HCT116 (cell line): ENCODE data around the gene EVI5L. TPM values are rescaled to one million over a fixed set of nuclear protein-coding genes. Genes with fewer than 3 reads are reported as not detected.
A peak's percentile ranks its signal among the peaks of the same experiment; 100 is the strongest.

Experiments
- ATAC-seq: fragments of 200-7000 bp; cut with Tn5 transposase; 2 replicates; pipeline ENCODE4 v1.9.1; 2020; ENCODE audit warnings: mild to moderate bottlenecking, moderate library complexity
- BruUV-seq: library from RNA; stranded (reverse); fragments of 400-500 nt; replicated peaks from 2 replicates; lab custom pipeline; 2021; lab: Mats Ljungman, UMichigan
- CTCF ChIA-PET: fragments of 300-600 bp; sonication (Branson Sonifier 250); formaldehyde crosslinking; loops from one replicate; lab custom pipeline; 2021; ENCODE audit warnings: antibody characterized with exemption; lab: Charles Lee
- POLR2A ChIA-PET: fragments of 300-600, 350-600 bp; sonication (Branson Sonifier 250); formaldehyde crosslinking; loops from one replicate; lab custom pipeline; 2021; ENCODE audit warnings: antibody characterized with exemption; lab: Charles Lee
- RAD21 ChIA-PET, 2 experiments: fragments of 300-600 bp; sonication (Branson Sonifier 250); formaldehyde crosslinking; loops; one replicate each; lab custom pipeline; 2023; ENCODE audit warnings: low total read pairs in 2 of 2; ENCODE audit not compliant: uncharacterized antibody in 2 of 2, unreplicated experiment in 2 of 2, low non-redundant PET in 1 of 2; lab: Charles Lee
- DNase-seq: peaks from one replicate; pipeline ENCODE4 v3.0.0-alpha.2; 2010; ENCODE audit warnings: low read depth, low spot score
- H2AFZ ChIP-seq: fragments of 200-600 bp; shearing (Covaris generic), sonication (generic); 2 replicates; pipeline ENCODE4 v1.6.1; 2017; ENCODE audit warnings: low read depth, mixed run types, mixed read lengths, antibody characterized with exemption, low read length; ENCODE audit not compliant: poor library complexity, severe bottlenecking
- H3K27ac ChIP-seq: 2 replicates; pipeline ENCODE4 v1.5.1; 2012; ENCODE audit warnings: low read depth, low read length
- H3K27me3 ChIP-seq: fragments of 200-600 bp; sonication (generic); 2 replicates; pipeline ENCODE4 v1.6.1; 2016; ENCODE audit warnings: mixed run types, low read length, mixed read lengths; ENCODE audit not compliant: insufficient read depth
- H3K36me3 ChIP-seq, 2 experiments: fragments of 200-500 bp in 1 of 2; fragments of 200-600 bp in 1 of 2; sonication (Bioruptor generic) in 1 of 2; sonication (generic) in 1 of 2; 2 replicates each; pipeline versions ENCODE4 v1.5.1 to v1.6.1; 2014 to 2016; ENCODE audit warnings: low read length in 2 of 2, inconsistent platforms in 1 of 2, mixed read lengths in 1 of 2, mixed run types in 1 of 2; ENCODE audit not compliant: insufficient read depth in 2 of 2, control insufficient read depth in 1 of 2
- H3K4me1 ChIP-seq, 2 experiments: fragments of 200-600 bp in 1 of 2; sonication (generic) in 1 of 2; 2 replicates each; pipeline versions ENCODE4 v1.5.1 to v1.6.1; 2012 to 2017; ENCODE audit warnings: low read length in 2 of 2, inconsistent platforms in 1 of 2, mild to moderate bottlenecking in 1 of 2, mixed read lengths in 1 of 2, mixed run types in 1 of 2, moderate library complexity in 1 of 2; ENCODE audit not compliant: insufficient read depth in 2 of 2, control insufficient read depth in 1 of 2
- H3K4me2 ChIP-seq: fragments of 200-600 bp; sonication (generic); 2 replicates; pipeline ENCODE4 v1.6.1; 2017; ENCODE audit warnings: mixed run types, low read length, mixed read lengths
- H3K4me3 ChIP-seq, 2 experiments: fragments of 200-600 bp in 1 of 2; sonication (generic) in 1 of 2; replicated peaks in 1 of 2; 2 replicates each; pipeline ENCODE4 v1.5.1; 2011 to 2016; ENCODE audit warnings: low read length in 2 of 2, control low read depth in 1 of 2, low read depth in 1 of 2, mild to moderate bottlenecking in 1 of 2, mixed read lengths in 1 of 2, mixed run types in 1 of 2
- H3K79me2 ChIP-seq: fragments of 200-600 bp; sonication (generic); 2 replicates; pipeline ENCODE4 v1.6.1; 2017; ENCODE audit warnings: mild to moderate bottlenecking, mixed run types, low read length, moderate library complexity, mixed read lengths; ENCODE audit not compliant: insufficient read depth
- H3K9ac ChIP-seq: fragments of 200-600 bp; sonication (generic); 2 replicates; pipeline ENCODE4 v1.6.1; 2016; ENCODE audit warnings: low read length, mixed read lengths
- H3K9me2 ChIP-seq: fragments of 200-600 bp; sonication (generic), shearing (Covaris generic); 2 replicates; pipeline ENCODE4 v1.6.1; 2017; ENCODE audit warnings: mixed run types, mild to moderate bottlenecking, moderate library complexity; ENCODE audit not compliant: insufficient read depth
- H3K9me3 ChIP-seq, 2 experiments: fragments of 200-500 bp in 1 of 2; fragments of 200-600 bp in 1 of 2; sonication (Bioruptor generic) in 1 of 2; sonication (generic) in 1 of 2; 2 replicates each; pipeline ENCODE4 v1.6.1; 2014 to 2017; ENCODE audit warnings: low read length in 2 of 2, mixed read lengths in 2 of 2, inconsistent platforms in 1 of 2, low read depth in 1 of 2, mild to moderate bottlenecking in 1 of 2, mixed run types in 1 of 2, moderate library complexity in 1 of 2; ENCODE audit not compliant: control insufficient read depth in 1 of 2, insufficient read depth in 1 of 2
- H4K20me1 ChIP-seq: fragments of 200-600 bp; sonication (generic), shearing (Covaris generic); 2 replicates; pipeline ENCODE4 v1.6.1; 2017; ENCODE audit warnings: mixed run types, mild to moderate bottlenecking, moderate library complexity; ENCODE audit not compliant: insufficient read depth
- CBX3 ChIP-seq: IDR thresholded peaks from 2 replicates; pipeline ENCODE4 v1.6.1; 2012; ENCODE audit warnings: low read depth
- EZH2 ChIP-seq: fragments of 200-600 bp; sonication (generic); IDR thresholded peaks from 2 replicates; pipeline ENCODE4 v1.6.1; 2017; ENCODE audit warnings: antibody characterized with exemption, mixed run types
- JUND ChIP-seq: IDR thresholded peaks from 2 replicates; pipeline ENCODE4 v1.6.1; 2012
- RAD21 ChIP-seq: IDR thresholded peaks from 2 replicates; pipeline ENCODE4 v1.6.1; 2012; ENCODE audit warnings: low read depth, mild to moderate bottlenecking
- SP1 ChIP-seq: IDR thresholded peaks from 2 replicates; pipeline ENCODE4 v1.6.1; 2012; ENCODE audit warnings: low read depth
- intact Hi-C: fragments of 100-400 bp; cut with micrococcal nuclease; formaldehyde crosslinking; loops from 2 replicates; pipeline ENCODE4 v1.10.0; 2022
- total RNA-seq: library from RNA; stranded (reverse); gene quantifications from one replicate; pipeline ENCODE4 v1.2.1, GENCODE V29; 2021; ENCODE audit not compliant: unreplicated experiment
- TF ChIP-seq, protein P1 (sequence below): IDR thresholded peaks from 2 replicates; pipeline ENCODE4 v1.6.1; 2011; ENCODE audit warnings: mild to moderate bottlenecking, low read length, moderate library complexity; ENCODE audit not compliant: insufficient replicate concordance; ENCODE audit errors: extremely low read depth
- TF ChIP-seq, protein P2 (sequence below): IDR thresholded peaks from 2 replicates; pipeline ENCODE4 v1.6.1; 2012

Gene EVI5L
- total RNA-seq, 1 experiment from 2014 or later, result 15.0 TPM

DNA sequence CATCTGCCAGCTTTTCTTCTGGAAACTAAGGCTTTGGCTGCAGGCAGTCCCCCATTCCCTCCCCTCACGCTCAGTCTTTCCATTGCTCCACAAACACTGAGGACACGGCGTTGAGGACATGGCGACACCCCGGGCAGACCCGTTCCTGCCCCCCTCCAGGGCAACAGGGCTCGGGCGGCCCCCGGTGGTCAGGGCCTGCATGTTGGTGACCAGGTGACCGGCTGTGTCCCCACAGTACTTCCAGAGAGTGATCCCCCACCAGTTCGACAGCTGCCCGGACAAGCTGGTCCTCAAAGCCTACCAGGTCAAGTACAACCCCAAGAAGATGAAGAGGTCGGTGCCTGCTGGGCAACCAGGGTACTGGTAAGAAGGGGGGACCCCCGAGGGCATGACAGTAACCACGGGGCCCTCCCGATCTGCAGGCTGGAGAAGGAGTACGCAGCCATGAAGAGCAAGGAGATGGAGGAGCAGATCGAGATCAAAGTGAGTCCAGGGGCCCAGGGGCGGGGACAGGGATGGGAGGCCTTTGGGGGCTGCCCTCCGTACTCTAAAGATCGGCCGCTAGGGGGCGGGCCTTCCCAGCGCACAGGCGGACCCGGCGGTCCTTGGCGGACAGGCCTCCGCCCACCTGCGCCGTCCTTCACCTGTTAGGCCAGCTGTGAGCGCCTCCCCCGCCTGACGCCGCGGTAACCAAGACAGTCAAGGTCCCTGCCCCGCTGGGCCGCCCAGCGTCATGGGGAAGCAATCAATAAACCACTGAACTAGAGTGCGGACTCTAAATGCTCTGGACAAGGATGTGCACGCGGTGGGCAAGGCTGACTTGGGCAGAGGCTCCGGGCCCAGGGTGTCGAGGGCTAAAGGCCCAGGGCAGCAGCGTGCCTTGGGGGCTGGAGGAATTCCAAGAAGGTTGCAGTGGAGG is 23.1 kb downstream of the EVI5L start (continued):
- TF ChIP-seq, protein P1, sequence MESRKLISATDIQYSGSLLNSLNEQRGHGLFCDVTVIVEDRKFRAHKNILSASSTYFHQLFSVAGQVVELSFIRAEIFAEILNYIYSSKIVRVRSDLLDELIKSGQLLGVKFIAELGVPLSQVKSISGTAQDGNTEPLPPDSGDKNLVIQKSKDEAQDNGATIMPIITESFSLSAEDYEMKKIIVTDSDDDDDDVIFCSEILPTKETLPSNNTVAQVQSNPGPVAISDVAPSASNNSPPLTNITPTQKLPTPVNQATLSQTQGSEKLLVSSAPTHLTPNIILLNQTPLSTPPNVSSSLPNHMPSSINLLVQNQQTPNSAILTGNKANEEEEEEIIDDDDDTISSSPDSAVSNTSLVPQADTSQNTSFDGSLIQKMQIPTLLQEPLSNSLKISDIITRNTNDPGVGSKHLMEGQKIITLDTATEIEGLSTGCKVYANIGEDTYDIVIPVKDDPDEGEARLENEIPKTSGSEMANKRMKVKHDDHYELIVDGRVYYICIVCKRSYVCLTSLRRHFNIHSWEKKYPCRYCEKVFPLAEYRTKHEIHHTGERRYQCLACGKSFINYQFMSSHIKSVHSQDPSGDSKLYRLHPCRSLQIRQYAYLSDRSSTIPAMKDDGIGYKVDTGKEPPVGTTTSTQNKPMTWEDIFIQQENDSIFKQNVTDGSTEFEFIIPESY, result no peak
- peak; percentile 96 for TF ChIP-seq RAD21

DNA sequence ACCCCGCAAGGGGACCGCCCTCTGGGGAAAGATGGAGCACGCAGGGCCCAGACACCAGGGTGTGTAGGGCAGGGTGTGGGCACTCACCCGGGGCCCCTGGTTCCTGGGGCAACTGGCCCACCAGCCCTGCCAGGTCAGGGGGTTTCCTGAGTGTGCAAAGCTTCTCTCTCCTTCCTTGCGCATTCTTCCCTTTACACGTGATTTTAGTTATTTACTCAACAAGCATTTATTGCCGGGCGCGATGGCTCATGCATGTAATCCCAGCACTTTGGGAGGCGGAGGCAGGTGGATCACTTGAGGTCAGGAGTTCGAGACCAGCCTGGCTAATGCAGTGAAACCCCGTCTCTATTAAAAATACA is 23.7 kb downstream of the EVI5L start:
- BruUV-seq, result no TSS peak
- Histone ChIP-seq H2AFZ (no peak overlapping the region), H3K36me3 (no peaks in the 10 kb centered on the region), H3K9me3 (no peaks in the 10 kb centered on the region), H3K9me2 (no peaks in the 10 kb centered on the region), H3K27ac (no peak overlapping the region), H3K4me2 (peak overlapping the region; percentile 62), H4K20me1 (no peaks in the 10 kb centered on the region), H3K4me1 (peaks cover 11 to 23% of the 10 kb centered on the region in 2 experiments; a peak in 3 of 4 replicates), H3K79me2 (no peaks in the 10 kb centered on the region), H3K27me3 (no peaks in the 10 kb centered on the region), H3K9ac (peak overlapping the region; percentile 39), H3K4me3 (peak overlapping the region in 1 of 2 experiments; percentile 9; a peak in 1 of 4 replicates)
- ATAC-seq (no peak; the same call in 1 of the 2 replicates), DNase-seq (no peak)
- ChIA-PET CTCF (interaction anchor here (0.6 to 2.8 kb wide), 9 partner anchors 8 to 216 kb away, joined by 3 to 29 read pairs (median 4); partner anchors contain the start of genes EVI5L, SNAPC2, STXBP2 and TIMM44), RAD21 (interaction anchor here (1.5 to 1.6 kb wide), 2 partner anchors 15 to 67 kb away, joined by 5 to 7 read pairs; partner anchors contain the start of gene SNAPC2 (in 1 of the 2)), POLR2A (interaction anchor here (1.0 kb wide), 1 partner anchor 15 kb away, joined by 3 read pairs; no protein-coding TSS in a partner anchor)
- intact Hi-C loops, result loop anchor here (5.0 kb wide), 1 partner anchor 69 kb away; the partner anchor contains the start of gene SNAPC2
- TF ChIP-seq RAD21 (no peak), JUND (no peak), EZH2 (no peak), CBX3 (no peak), SP1 (no peak)
- TF ChIP-seq, protein P2, sequence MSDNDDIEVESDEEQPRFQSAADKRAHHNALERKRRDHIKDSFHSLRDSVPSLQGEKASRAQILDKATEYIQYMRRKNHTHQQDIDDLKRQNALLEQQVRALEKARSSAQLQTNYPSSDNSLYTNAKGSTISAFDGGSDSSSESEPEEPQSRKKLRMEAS, result no peak
